ENCODE results near the gene JARID2. TPM values are rescaled to one million over a fixed set of nuclear protein-coding genes. Genes with fewer than 3 reads are reported as not detected.

The JARID2 gene
- total and polyA plus RNA-seq, 2 of the 8 experiments (the other 6 are each of a cell fraction or from before 2014, with no cell fraction given), result 60.1 to 239 TPM

- Histone ChIP-seq H3K14ac (ENCODE audit: insufficient read length) (no peak overlapping the region), H2BK15ac (ENCODE audit: low read length) (no peak overlapping the region), H3K9me3 (ENCODE audit: insufficient read depth in 2 of 2, low read depth in 1 of 2, low read length in 1 of 2) (no peaks in the 10 kb centered on the region), H3K4me2 (ENCODE audit: insufficient read depth in 1 of 2, low read depth in 2 of 2, low read length in 2 of 2) (no peak overlapping the region), H3K9ac (replicated peaks in 1 of 4; ENCODE audit: extremely low read depth in 1 of 4, low read depth in 3 of 4, low read length in 3 of 4) (no peak overlapping the region), H2BK5ac (ENCODE audit: low read depth, low read length) (no peak overlapping the region), H2AK5ac (ENCODE audit: low read depth, low read length) (no peak overlapping the region), H4K20me1 (replicated peaks in 1 of 2; ENCODE audit: control insufficient read depth in 1 of 2, insufficient read depth in 2 of 2, low read length in 2 of 2) (no peaks in the 10 kb centered on the region), H2BK120ac (replicated peaks; ENCODE audit: low read depth, low read length) (no peak overlapping the region), H3K4me1 (replicated peaks in 1 of 4; ENCODE audit: control insufficient read depth in 3 of 4, insufficient read depth in 4 of 4, low read length in 3 of 4) (no peaks in the 10 kb centered on the region), H3K56ac (replicated peaks; ENCODE audit: insufficient read length, low read depth, low read length) (no peak overlapping the region), H3K23me2 (ENCODE audit: low read depth, low read length) (no peaks in the 10 kb centered on the region), H3K4me3 (ENCODE audit: extremely low read depth in 1 of 4, insufficient read depth in 2 of 4, low read depth in 3 of 4, low read length in 4 of 4) (no peak overlapping the region), H4K91ac (replicated peaks; ENCODE audit: insufficient read length, low read length) (no peak overlapping the region), H3K27me3 (replicated peaks in 1 of 4; ENCODE audit: control insufficient read depth in 3 of 4, extremely low read depth in 1 of 4, insufficient read depth in 3 of 4, low read length in 3 of 4) (no peaks in the 10 kb centered on the region), H3K79me1 (ENCODE audit: low read depth, low read length) (peaks cover 2% of the 10 kb centered on the region; the same call in 1 of the 2 replicates), H3K79me2 (ENCODE audit: control insufficient read depth in 1 of 2, insufficient read depth in 2 of 2, low read length in 2 of 2) (no peaks in the 10 kb centered on the region), H3K23ac (ENCODE audit: insufficient read length) (no peak overlapping the region), H3K18ac (ENCODE audit: extremely low read depth, low read length) (no peak overlapping the region), H2BK20ac (ENCODE audit: low read length) (no peak overlapping the region), H3K36me3 (ENCODE audit: control insufficient read depth in 2 of 4, insufficient read depth in 4 of 4, low read length in 3 of 4) (no peaks in the 10 kb centered on the region; a peak in 1 of 8 replicates), H2AFZ (ENCODE audit: low read length) (no peak overlapping the region), H2BK12ac (ENCODE audit: low read depth, low read length) (no peak overlapping the region), H4K8ac (ENCODE audit: extremely low read depth, insufficient read depth, low read length) (no peak overlapping the region), H3K27ac (ENCODE audit: low read depth, low read length) (no peak overlapping the region), H3K4ac (replicated peaks; ENCODE audit: insufficient read length, low read depth, low read length) (no peak overlapping the region), H4K5ac (ENCODE audit: insufficient read length, low read depth, low read length) (no peak overlapping the region)
- 92% methylated on average over 3 of the region's 3 CpGs; no CpG with 5 or more reads in 1 of the 2 experiments for WGBS, 2 experiments (ENCODE audit: extremely low coverage in 1 of 2, insufficient coverage in 1 of 2, insufficient read length in 1 of 2, insufficient replicate concordance in 2 of 2, low coverage in 1 of 2, low lambda C conversion rate in 2 of 2, missing lambda C conversion rate in 1 of 2)
- FAIRE-seq (no peak), DNase-seq (ENCODE audit: low read depth in 1 of 2, low spot score in 2 of 2) (peak in 1 of 2 experiments; percentile 2)
- POLR2A ChIA-PET (ENCODE audit: partially characterized antibody), result interaction anchor here (0.6 to 1.7 kb wide), 3 partner anchors 9 to 138 kb away, joined by 3 read pairs; no protein-coding TSS in a partner anchor
- no peak for TF ChIP-seq RNF2 (IDR thresholded peaks at IDR 0.05; ENCODE audit: borderline replicate concordance, low read depth, low read length, missing control alignments, poor library complexity, severe bottlenecking)
- TF ChIP-seq BCL11A (IDR thresholded peaks at IDR 0.05; ENCODE audit: low read depth in 2 of 2, low read length in 2 of 2), result no peak
- TF ChIP-seq PHF8 (conservative IDR thresholded peaks at IDR 0.05; ENCODE audit: low read depth, low read length), result no peak
- no peak for TF ChIP-seq BACH1 (IDR thresholded peaks at IDR 0.05; ENCODE audit: low read length)
- TF ChIP-seq CTBP2 (IDR thresholded peaks at IDR 0.05; ENCODE audit: borderline replicate concordance, insufficient read depth, insufficient read length, low read length), result no peak
- TF ChIP-seq GTF2F1 (IDR thresholded peaks at IDR 0.05; ENCODE audit: borderline replicate concordance, low read depth, low read length), result no peak
- TF ChIP-seq SIX5 (IDR thresholded peaks at IDR 0.05; ENCODE audit: low read depth, low read length), result no peak
- TF ChIP-seq, protein P1, sequence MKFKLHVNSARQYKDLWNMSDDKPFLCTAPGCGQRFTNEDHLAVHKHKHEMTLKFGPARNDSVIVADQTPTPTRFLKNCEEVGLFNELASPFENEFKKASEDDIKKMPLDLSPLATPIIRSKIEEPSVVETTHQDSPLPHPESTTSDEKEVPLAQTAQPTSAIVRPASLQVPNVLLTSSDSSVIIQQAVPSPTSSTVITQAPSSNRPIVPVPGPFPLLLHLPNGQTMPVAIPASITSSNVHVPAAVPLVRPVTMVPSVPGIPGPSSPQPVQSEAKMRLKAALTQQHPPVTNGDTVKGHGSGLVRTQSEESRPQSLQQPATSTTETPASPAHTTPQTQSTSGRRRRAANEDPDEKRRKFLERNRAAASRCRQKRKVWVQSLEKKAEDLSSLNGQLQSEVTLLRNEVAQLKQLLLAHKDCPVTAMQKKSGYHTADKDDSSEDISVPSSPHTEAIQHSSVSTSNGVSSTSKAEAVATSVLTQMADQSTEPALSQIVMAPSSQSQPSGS (IDR thresholded peaks at IDR 0.05; ENCODE audit: low read length), result no peak
- CTCF ChIA-PET (ENCODE audit: partially characterized antibody), result no interaction called here
These were observed 289.8 kb downstream of the JARID2 start for GRCh38 chr6:15535495-15536197.
